Stimulated activated CD8-positive, alpha-beta memory T cell treated with anti-CD3 and anti-CD28 coated beads, Interleukin-2, amount 100 ng/mL, for 1 hour (primary cell): Measurements from ENCODE around the gene APOL3.
"Not testable (repeated sequence)": the region's sequence is repeated elsewhere in the genome, so short reads cannot be mapped to it uniquely, and the experiment has no call there.

Source experiments
- DNase-seq, 2 donors: peaks; one replicate each; pipeline ENCODE4 v3.0.0-alpha.2; 2020; ENCODE audit warnings: low read depth in 2 of 2

Gene APOL3

GRCh38 chr22:36100908-36101307 lies 59.6 kb downstream of the APOL3 start:
- not testable (repeated sequence) for DNase-seq

GRCh38 chr22:36100134-36100824 lies 60.3 kb downstream of the APOL3 start:
- no peak for DNase-seq

- not testable (repeated sequence) for DNase-seq
These were observed 61.0 kb downstream of the APOL3 start for GRCh38 chr22:36099561-36099960.

- DNase-seq = no peak
These were observed 62.7 kb downstream of the APOL3 start for GRCh38 chr22:36097880-36098279.

GRCh38 chr22:36090772-36091171 lies 69.8 kb downstream of the APOL3 start:
- not testable (repeated sequence) for DNase-seq
